H1 (cell line): ENCODE measurements around the gene SEMA3A. TPM values are rescaled to one million over a fixed set of nuclear protein-coding genes. Genes with fewer than 3 reads are reported as not detected.

ENCODE experiments used
- BRCA1 ChIP-seq: IDR thresholded peaks from 2 replicates; pipeline ENCODE4 v1.6.1; 2012; ENCODE audit warnings: low read depth, low read length, improper control_type of control experiment
- TEAD4 ChIP-seq: IDR thresholded peaks from 2 replicates; pipeline ENCODE4 v1.6.1; 2012; ENCODE audit warnings: low read depth, low read length, inconsistent platforms, mixed read lengths
- polyA plus RNA-seq, 7 experiments: library from polyadenylated mRNA; depleted of rRNA in 3 of 7; stranded (reverse) in 5 of 7; unstranded in 2 of 7; fragments of >200 nt in 5 of 7; fragments of 200-250 nt in 2 of 7; gene quantifications; 1 replicate in 5 of 7; 2 replicates in 1 of 7; 4 replicates in 1 of 7; pipeline versions ENCODE4 v1.2.1 to v1.2.3, GENCODE V29; 2011 to 2013; ENCODE audit warnings: missing spikeins in 2 of 7, mixed read lengths in 2 of 7
- total RNA-seq: library from RNA; stranded (reverse); fragmentation: NEBNext Ultra II Directional; extraction: Animal tissue kit (Norgen Biotek cat#: 25700); gene quantifications from 2 replicates; pipeline ENCODE4 v1.2.1, GENCODE V29; 2021

Gene SEMA3A
- total and polyA plus RNA-seq, 2 of the 8 experiments (the other 6 are each of a cell fraction or from before 2014, with no cell fraction given), result 8.1 to 45.9 TPM

DNA sequence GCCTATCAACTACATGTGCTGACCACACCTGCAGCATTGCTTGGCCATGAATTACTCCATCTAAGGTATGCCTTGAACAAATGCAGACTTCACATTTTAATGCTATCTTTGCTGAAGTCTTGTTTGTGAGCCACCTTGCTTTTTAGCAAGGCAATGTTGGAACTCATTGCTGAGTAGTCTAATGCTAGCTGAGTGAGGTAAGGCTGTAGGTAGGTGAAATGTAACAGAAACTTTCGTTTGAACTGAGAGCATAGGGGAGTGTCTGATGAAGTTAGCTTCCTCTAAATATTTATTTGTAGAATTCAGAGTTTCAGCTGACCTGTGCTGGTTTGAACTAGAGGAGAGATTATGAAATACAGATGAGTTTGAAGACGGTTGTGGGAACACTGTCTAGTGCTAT, 238.5 kb downstream of the SEMA3A start (continued):
- TF ChIP-seq BRCA1 (no peak), TEAD4 (no peak)
